HCT116 (cell line): ENCODE results near the gene C2. TPM values are rescaled to one million over a fixed set of nuclear protein-coding genes. Genes with fewer than 3 reads are reported as not detected.

ENCODE experiments used
- ATAC-seq: fragments of 200-7000 bp; cut with Tn5 transposase; 2 replicates; pipeline ENCODE4 v1.9.1; 2020; ENCODE audit warnings: mild to moderate bottlenecking, moderate library complexity
- BruUV-seq: library from RNA; stranded (reverse); fragments of 400-500 nt; replicated peaks from 2 replicates; lab custom pipeline; 2021; lab: Mats Ljungman, UMichigan
- CTCF ChIA-PET: fragments of 300-600 bp; sonication (Branson Sonifier 250); formaldehyde crosslinking; loops from one replicate; lab custom pipeline; 2021; ENCODE audit warnings: antibody characterized with exemption; lab: Charles Lee
- POLR2A ChIA-PET: fragments of 300-600, 350-600 bp; sonication (Branson Sonifier 250); formaldehyde crosslinking; loops from one replicate; lab custom pipeline; 2021; ENCODE audit warnings: antibody characterized with exemption; lab: Charles Lee
- RAD21 ChIA-PET, 2 experiments: fragments of 300-600 bp; sonication (Branson Sonifier 250); formaldehyde crosslinking; loops; one replicate each; lab custom pipeline; 2023; ENCODE audit warnings: low total read pairs in 2 of 2; ENCODE audit not compliant: uncharacterized antibody in 2 of 2, unreplicated experiment in 2 of 2, low non-redundant PET in 1 of 2; lab: Charles Lee
- DNase-seq: peaks from one replicate; pipeline ENCODE4 v3.0.0-alpha.2; 2010; ENCODE audit warnings: low read depth, low spot score
- H2AFZ ChIP-seq: fragments of 200-600 bp; shearing (Covaris generic), sonication (generic); 2 replicates; pipeline ENCODE4 v1.6.1; 2017; ENCODE audit warnings: low read depth, mixed run types, mixed read lengths, antibody characterized with exemption, low read length; ENCODE audit not compliant: poor library complexity, severe bottlenecking
- H3K27ac ChIP-seq: 2 replicates; pipeline ENCODE4 v1.5.1; 2012; ENCODE audit warnings: low read depth, low read length
- H3K27me3 ChIP-seq: fragments of 200-600 bp; sonication (generic); 2 replicates; pipeline ENCODE4 v1.6.1; 2016; ENCODE audit warnings: mixed run types, low read length, mixed read lengths; ENCODE audit not compliant: insufficient read depth
- H3K36me3 ChIP-seq, 2 experiments: fragments of 200-500 bp in 1 of 2; fragments of 200-600 bp in 1 of 2; sonication (Bioruptor generic) in 1 of 2; sonication (generic) in 1 of 2; 2 replicates each; pipeline versions ENCODE4 v1.5.1 to v1.6.1; 2014 to 2016; ENCODE audit warnings: low read length in 2 of 2, inconsistent platforms in 1 of 2, mixed read lengths in 1 of 2, mixed run types in 1 of 2; ENCODE audit not compliant: insufficient read depth in 2 of 2, control insufficient read depth in 1 of 2
- H3K4me1 ChIP-seq, 2 experiments: fragments of 200-600 bp in 1 of 2; sonication (generic) in 1 of 2; 2 replicates each; pipeline versions ENCODE4 v1.5.1 to v1.6.1; 2012 to 2017; ENCODE audit warnings: low read length in 2 of 2, inconsistent platforms in 1 of 2, mild to moderate bottlenecking in 1 of 2, mixed read lengths in 1 of 2, mixed run types in 1 of 2, moderate library complexity in 1 of 2; ENCODE audit not compliant: insufficient read depth in 2 of 2, control insufficient read depth in 1 of 2
- H3K4me2 ChIP-seq: fragments of 200-600 bp; sonication (generic); 2 replicates; pipeline ENCODE4 v1.6.1; 2017; ENCODE audit warnings: mixed run types, low read length, mixed read lengths
- H3K4me3 ChIP-seq, 2 experiments: fragments of 200-600 bp in 1 of 2; sonication (generic) in 1 of 2; replicated peaks in 1 of 2; 2 replicates each; pipeline ENCODE4 v1.5.1; 2011 to 2016; ENCODE audit warnings: low read length in 2 of 2, control low read depth in 1 of 2, low read depth in 1 of 2, mild to moderate bottlenecking in 1 of 2, mixed read lengths in 1 of 2, mixed run types in 1 of 2
- H3K79me2 ChIP-seq: fragments of 200-600 bp; sonication (generic); 2 replicates; pipeline ENCODE4 v1.6.1; 2017; ENCODE audit warnings: mild to moderate bottlenecking, mixed run types, low read length, moderate library complexity, mixed read lengths; ENCODE audit not compliant: insufficient read depth
- H3K9ac ChIP-seq: fragments of 200-600 bp; sonication (generic); 2 replicates; pipeline ENCODE4 v1.6.1; 2016; ENCODE audit warnings: low read length, mixed read lengths
- H3K9me2 ChIP-seq: fragments of 200-600 bp; sonication (generic), shearing (Covaris generic); 2 replicates; pipeline ENCODE4 v1.6.1; 2017; ENCODE audit warnings: mixed run types, mild to moderate bottlenecking, moderate library complexity; ENCODE audit not compliant: insufficient read depth
- H3K9me3 ChIP-seq, 2 experiments: fragments of 200-500 bp in 1 of 2; fragments of 200-600 bp in 1 of 2; sonication (Bioruptor generic) in 1 of 2; sonication (generic) in 1 of 2; 2 replicates each; pipeline ENCODE4 v1.6.1; 2014 to 2017; ENCODE audit warnings: low read length in 2 of 2, mixed read lengths in 2 of 2, inconsistent platforms in 1 of 2, low read depth in 1 of 2, mild to moderate bottlenecking in 1 of 2, mixed run types in 1 of 2, moderate library complexity in 1 of 2; ENCODE audit not compliant: control insufficient read depth in 1 of 2, insufficient read depth in 1 of 2
- H4K20me1 ChIP-seq: fragments of 200-600 bp; sonication (generic), shearing (Covaris generic); 2 replicates; pipeline ENCODE4 v1.6.1; 2017; ENCODE audit warnings: mixed run types, mild to moderate bottlenecking, moderate library complexity; ENCODE audit not compliant: insufficient read depth
- CBX3 ChIP-seq: IDR thresholded peaks from 2 replicates; pipeline ENCODE4 v1.6.1; 2012; ENCODE audit warnings: low read depth
- CEBPB ChIP-seq: IDR thresholded peaks from 2 replicates; pipeline ENCODE4 v1.6.1; 2012; ENCODE audit warnings: low read depth
- EGR1 ChIP-seq: IDR thresholded peaks from 2 replicates; pipeline ENCODE4 v1.6.1; 2012; ENCODE audit warnings: low read depth
- ELF1 ChIP-seq: IDR thresholded peaks from 2 replicates; pipeline ENCODE4 v1.6.1; 2012; ENCODE audit warnings: low read depth, borderline replicate concordance
- EZH2 ChIP-seq: fragments of 200-600 bp; sonication (generic); IDR thresholded peaks from 2 replicates; pipeline ENCODE4 v1.6.1; 2017; ENCODE audit warnings: antibody characterized with exemption, mixed run types
- EZH2phosphoT487 ChIP-seq: fragments of 200-600 bp; IDR thresholded peaks from 2 replicates; pipeline ENCODE4 v1.6.1; 2018; ENCODE audit warnings: antibody characterized with exemption, borderline replicate concordance
- FOSL1 ChIP-seq: IDR thresholded peaks from 2 replicates; pipeline ENCODE4 v1.6.1; 2012; ENCODE audit warnings: low read depth
- JUND ChIP-seq: IDR thresholded peaks from 2 replicates; pipeline ENCODE4 v1.6.1; 2012
- MAX ChIP-seq: IDR thresholded peaks from 2 replicates; pipeline ENCODE4 v1.6.1; 2012
- SIN3A ChIP-seq: IDR thresholded peaks from 2 replicates; pipeline ENCODE4 v1.6.1; 2012; ENCODE audit warnings: low read depth
- SP1 ChIP-seq: IDR thresholded peaks from 2 replicates; pipeline ENCODE4 v1.6.1; 2012; ENCODE audit warnings: low read depth
- TCF7L2 ChIP-seq: IDR thresholded peaks from 2 replicates; pipeline ENCODE4 v1.7.0; 2011; ENCODE audit warnings: borderline replicate concordance, inconsistent platforms; ENCODE audit not compliant: insufficient read depth, insufficient read length; ENCODE audit errors: extremely low read depth
- YY1 ChIP-seq: IDR thresholded peaks from 2 replicates; pipeline ENCODE4 v1.6.1; 2011; ENCODE audit warnings: low read length, low read depth, moderate library complexity, mild to moderate bottlenecking; ENCODE audit not compliant: insufficient replicate concordance; ENCODE audit errors: extremely low read depth
- ZBTB33 ChIP-seq: IDR thresholded peaks from 2 replicates; pipeline ENCODE4 v1.6.1; 2011; ENCODE audit warnings: mild to moderate bottlenecking, low read length, moderate library complexity; ENCODE audit not compliant: insufficient replicate concordance; ENCODE audit errors: extremely low read depth
- ZNF274 ChIP-seq: fragments of 200-500 bp; sonication (Bioruptor generic); IDR thresholded peaks from 2 replicates; pipeline ENCODE4 v1.6.1; 2014; ENCODE audit warnings: mild to moderate bottlenecking, low read depth, low read length, inconsistent platforms
- intact Hi-C: fragments of 100-400 bp; cut with micrococcal nuclease; formaldehyde crosslinking; loops from 2 replicates; pipeline ENCODE4 v1.10.0; 2022
- total RNA-seq: library from RNA; stranded (reverse); gene quantifications from one replicate; pipeline ENCODE4 v1.2.1, GENCODE V29; 2021; ENCODE audit not compliant: unreplicated experiment
- TF ChIP-seq, protein P1 (sequence below): IDR thresholded peaks from 2 replicates; pipeline ENCODE4 v1.6.1; 2012

The C2 gene
- total RNA-seq, 1 experiment from 2014 or later: 3.1 TPM

DNA sequence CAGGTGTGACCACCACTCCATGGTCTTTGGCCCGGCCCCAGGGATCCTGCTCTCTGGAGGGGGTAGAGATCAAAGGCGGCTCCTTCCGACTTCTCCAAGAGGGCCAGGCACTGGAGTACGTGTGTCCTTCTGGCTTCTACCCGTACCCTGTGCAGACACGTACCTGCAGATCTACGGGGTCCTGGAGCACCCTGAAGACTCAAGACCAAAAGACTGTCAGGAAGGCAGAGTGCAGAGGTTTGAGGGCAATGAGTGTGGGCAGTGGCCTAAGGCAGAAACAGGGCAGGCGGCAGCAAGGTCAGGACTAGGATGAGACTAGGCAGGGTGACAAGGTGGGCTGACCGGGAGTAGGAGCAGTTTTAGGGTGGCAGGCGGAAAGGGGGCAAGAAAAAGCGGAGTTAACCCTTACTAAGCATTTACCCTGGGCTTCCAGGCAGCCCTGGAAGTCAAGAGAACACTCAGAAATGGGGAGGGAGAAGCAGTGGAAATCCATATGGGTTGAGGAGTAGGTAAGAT, 18.9 kb downstream of the C2 start:
- Histone ChIP-seq H3K27ac (no peak overlapping the region), H3K9me2 (no peaks in the 10 kb centered on the region; the same call in 1 of the 2 replicates), H3K9me3 (no peaks in the 10 kb centered on the region), H3K9ac (no peak overlapping the region), H4K20me1 (no peaks in the 10 kb centered on the region), H3K4me2 (no peak overlapping the region), H3K36me3 (peaks cover 0 to 4% of the 10 kb centered on the region in 2 experiments; a peak in 1 of 4 replicates), H3K4me3 (no peak overlapping the region), H2AFZ (no peak overlapping the region), H3K27me3 (no peaks in the 10 kb centered on the region), H3K79me2 (no peaks in the 10 kb centered on the region), H3K4me1 (peaks cover 7 to 43% of the 10 kb centered on the region in 2 experiments; a peak in 3 of 4 replicates)
- no TSS peak for BruUV-seq
- ATAC-seq: no peak
- intact Hi-C loops: no loop called here
- POLR2A ChIA-PET: no interaction called here
- CTCF ChIA-PET: no interaction called here
- no peak for DNase-seq
- RAD21 ChIA-PET: no interaction called here
- TF ChIP-seq SIN3A: no peak
- TF ChIP-seq CBX3: no peak

- Histone ChIP-seq H3K4me1 (peaks cover 7 to 37% of the 10 kb centered on the region in 2 experiments; a peak in 3 of 4 replicates), H3K4me2 (no peak overlapping the region), H2AFZ (no peak overlapping the region), H3K4me3 (no peak overlapping the region), H3K27me3 (no peaks in the 10 kb centered on the region), H4K20me1 (no peaks in the 10 kb centered on the region), H3K9me2 (no peaks in the 10 kb centered on the region; the same call in 1 of the 2 replicates), H3K9me3 (no peaks in the 10 kb centered on the region), H3K36me3 (peaks cover 3 to 11% of the 10 kb centered on the region in 2 experiments; a peak in 2 of 4 replicates), H3K27ac (no peak overlapping the region), H3K9ac (no peak overlapping the region), H3K79me2 (no peaks in the 10 kb centered on the region)
- DNase-seq: no peak
- CTCF ChIA-PET: no interaction called here
- no TSS peak for BruUV-seq
- intact Hi-C loops: no loop called here
- no peak for ATAC-seq
- RAD21 ChIA-PET: no interaction called here
- POLR2A ChIA-PET: no interaction called here
- TF ChIP-seq EZH2: no peak
- TF ChIP-seq FOSL1: no peak
- TF ChIP-seq, protein P1, sequence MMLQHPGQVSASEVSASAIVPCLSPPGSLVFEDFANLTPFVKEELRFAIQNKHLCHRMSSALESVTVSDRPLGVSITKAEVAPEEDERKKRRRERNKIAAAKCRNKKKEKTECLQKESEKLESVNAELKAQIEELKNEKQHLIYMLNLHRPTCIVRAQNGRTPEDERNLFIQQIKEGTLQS: no peak
- TF ChIP-seq EGR1: no peak
- TF ChIP-seq YY1: no peak
- TF ChIP-seq MAX: no peak
- TF ChIP-seq TCF7L2: no peak
- no peak for TF ChIP-seq CEBPB
- TF ChIP-seq ZNF274: no peak
- TF ChIP-seq SP1: no peak
- TF ChIP-seq ZBTB33: no peak
- no peak for TF ChIP-seq JUND
- no peak for TF ChIP-seq ELF1
- no peak for TF ChIP-seq EZH2phosphoT487
Measured at GRCh38 chr6:31947070-31947675, 19.7 kb downstream of the C2 start.
